Stimulated activated CD4-positive, alpha-beta T cell treated with anti-CD3 and anti-CD28 coated beads, Interleukin-12 subunit alpha, Interleukin-12 subunit beta, amount 100 ng/mL, for 4 hours (primary cell): ENCODE results near the gene SELP.

ENCODE experiments used
- DNase-seq: peaks from one replicate; pipeline ENCODE4 v3.0.0-alpha.2; 2020

SELP gene

GRCh38 chr1:169618367-169618766 is 11.6 kb downstream of the SELP start:
- no peak for DNase-seq

- no peak for DNase-seq
Measured at GRCh38 chr1:169615803-169616202, 14.1 kb downstream of the SELP start.

GRCh38 chr1:169610858-169611257 is 19.1 kb downstream of the SELP start:
- DNase-seq: no peak

GRCh38 chr1:169610108-169610507 is 19.8 kb downstream of the SELP start:
- DNase-seq: no peak

GRCh38 chr1:169608226-169608625 is 21.7 kb downstream of the SELP start:
- DNase-seq: no peak

GRCh38 chr1:169604781-169605560 is 25.0 kb downstream of the SELP start:
- DNase-seq: no peak

- no peak for DNase-seq
Measured at GRCh38 chr1:169601096-169601881, 28.6 kb downstream of the SELP start.

GRCh38 chr1:169595764-169596711 is 33.9 kb downstream of the SELP start:
- no peak for DNase-seq

- no peak for DNase-seq
Measured at GRCh38 chr1:169594391-169594790, 35.5 kb downstream of the SELP start.

- DNase-seq: no peak
Measured at GRCh38 chr1:169590932-169591331, 39.0 kb downstream of the SELP start.

- no peak for DNase-seq
Measured at GRCh38 chr1:169588785-169589485, 41.0 kb downstream of the SELP start.

- DNase-seq: no peak
Measured at GRCh38 chr1:169588112-169588511, 41.8 kb downstream of the SELP start.

- DNase-seq: peak; percentile 80
Measured at GRCh38 chr1:169586395-169587255, 43.3 kb downstream of the SELP start, which contains the start of gene F5. Gene F5, minus strand, starts transcription at chr1:169586481. Its CDS starts 95 bp downstream, at chr1:169586386.

GRCh38 chr1:169586067-169586394 is 43.9 kb downstream of the SELP start:
- DNase-seq: no peak

GRCh38 chr1:169585181-169585580 is 44.7 kb downstream of the SELP start:
- DNase-seq: no peak

GRCh38 chr1:169584483-169585144 is 45.3 kb downstream of the SELP start:
- DNase-seq: no peak

- no peak for DNase-seq
Measured at GRCh38 chr1:169577981-169578738, 51.8 kb downstream of the SELP start.

- no peak for DNase-seq
Measured at GRCh38 chr1:169576935-169577331, 53.0 kb downstream of the SELP start.

- DNase-seq: no peak
Measured at GRCh38 chr1:169576241-169576934, 53.5 kb downstream of the SELP start.
